ENCODE results near the gene AMN.
"Not testable (repeated sequence)": the region's sequence is repeated elsewhere in the genome, so short reads cannot be mapped to it uniquely, and the experiment has no call there.

AMN gene

GRCh38 chr14:102911991-102912761, 10.3 kb upstream of the AMN start:
- in situ Hi-C loops (cut with MboI; ENCODE audit: low sequenced_read_pairs): no loop called here

GRCh38 chr14:102913341-102914211, 8.9 kb upstream of the AMN start:
- in situ Hi-C loops (cut with MboI; ENCODE audit: low sequenced_read_pairs): no loop called here

GRCh38 chr14:102914474-102915291, 7.8 kb upstream of the AMN start:
- in situ Hi-C loops (cut with MboI; ENCODE audit: low sequenced_read_pairs): no loop called here

GRCh38 chr14:102915292-102916110, 7.0 kb upstream of the AMN start:
- in situ Hi-C loops (cut with MboI; ENCODE audit: low sequenced_read_pairs): no loop called here

- in situ Hi-C loops (cut with MboI; ENCODE audit: low sequenced_read_pairs): no loop called here
Measured at GRCh38 chr14:102916347-102917055, 6.0 kb upstream of the AMN start.

GRCh38 chr14:102917056-102917385, 5.4 kb upstream of the AMN start:
- in situ Hi-C loops (cut with MboI; ENCODE audit: low sequenced_read_pairs): no loop called here

- in situ Hi-C loops (cut with MboI; ENCODE audit: low sequenced_read_pairs): no loop called here
Measured at GRCh38 chr14:102917469-102918211, 4.8 kb upstream of the AMN start.

GRCh38 chr14:102918438-102918837, 4.0 kb upstream of the AMN start:
- in situ Hi-C loops (cut with MboI; ENCODE audit: low sequenced_read_pairs): no loop called here

GRCh38 chr14:102920273-102920997, 2.0 kb upstream of the AMN start:
- in situ Hi-C loops (cut with MboI; ENCODE audit: low sequenced_read_pairs): no loop called here

GRCh38 chr14:102920998-102921304, 1.5 kb upstream of the AMN start:
- in situ Hi-C loops (cut with MboI; ENCODE audit: low sequenced_read_pairs): no loop called here

GRCh38 chr14:102923201-102923924, 900 bp downstream of the AMN start:
- in situ Hi-C loops (cut with MboI; ENCODE audit: low sequenced_read_pairs): no loop called here

GRCh38 chr14:102923925-102924486, 1.5 kb downstream of the AMN start:
- in situ Hi-C loops (cut with MboI; ENCODE audit: low sequenced_read_pairs): no loop called here

- in situ Hi-C loops (cut with MboI; ENCODE audit: low sequenced_read_pairs): no loop called here
Measured at GRCh38 chr14:102924632-102925588, 2.4 kb downstream of the AMN start.

GRCh38 chr14:102925646-102926045, 3.2 kb downstream of the AMN start:
- in situ Hi-C loops (cut with MboI; ENCODE audit: low sequenced_read_pairs): no loop called here

- in situ Hi-C loops (cut with MboI; ENCODE audit: low sequenced_read_pairs): no loop called here
Measured at GRCh38 chr14:102926104-102926503, 3.6 kb downstream of the AMN start.

- in situ Hi-C loops (cut with MboI; ENCODE audit: low sequenced_read_pairs): not testable (repeated sequence)
Measured at GRCh38 chr14:102926840-102927239, 4.4 kb downstream of the AMN start.
